Dermis blood vessel endothelial cell (primary cell): ENCODE measurements around the gene MMD2. TPM values are rescaled to one million over a fixed set of nuclear protein-coding genes. Genes with fewer than 3 reads are reported as not detected.
"Not testable (repeated sequence)": the region's sequence is repeated elsewhere in the genome, so short reads cannot be mapped to it uniquely, and the experiment has no call there.

ENCODE experiments used
- DNase-seq: peaks from one replicate; pipeline ENCODE4 v3.0.0; 2010
- total RNA-seq: library from RNA; depleted of rRNA; stranded (reverse); fragments of >200 nt; gene quantifications from 2 replicates; pipeline ENCODE4 v1.2.3, GENCODE V29; 2014

MMD2 gene
- total RNA-seq, 1 donor from 2014 or later = not detected

GRCh38 chr7:4893188-4893587, 65.8 kb downstream of the MMD2 start:
- not testable (repeated sequence) for DNase-seq

GRCh38 chr7:4891522-4891921, 67.5 kb downstream of the MMD2 start:
- not testable (repeated sequence) for DNase-seq

- no peak for DNase-seq
These were observed 69.3 kb downstream of the MMD2 start for GRCh38 chr7:4889682-4890081.

GRCh38 chr7:4888161-4888560, 70.8 kb downstream of the MMD2 start:
- no peak for DNase-seq

- DNase-seq = no peak
These were observed 72.3 kb downstream of the MMD2 start for GRCh38 chr7:4886671-4887070.

- no peak for DNase-seq
These were observed 73.6 kb downstream of the MMD2 start for GRCh38 chr7:4885317-4885807.

GRCh38 chr7:4884164-4884563, 74.8 kb downstream of the MMD2 start:
- no peak for DNase-seq

- peak; percentile 80 for DNase-seq
These were observed 75.4 kb downstream of the MMD2 start, which contains the start of gene RADIL for GRCh38 chr7:4883372-4884144. TSS of gene RADIL (minus strand) at chr7:4883716. CDS start at chr7:4878139, 5,577 bp downstream.

GRCh38 chr7:4883033-4883371, 76.0 kb downstream of the MMD2 start:
- no peak for DNase-seq

GRCh38 chr7:4882169-4883032, 76.6 kb downstream of the MMD2 start:
- DNase-seq = peak; percentile 53

GRCh38 chr7:4880218-4880617, 78.8 kb downstream of the MMD2 start:
- no peak for DNase-seq

- no peak for DNase-seq
These were observed 79.4 kb downstream of the MMD2 start for GRCh38 chr7:4879396-4880081.

- DNase-seq = no peak
These were observed 80.4 kb downstream of the MMD2 start for GRCh38 chr7:4878336-4879335.

GRCh38 chr7:4876586-4876985, 82.4 kb downstream of the MMD2 start:
- no peak for DNase-seq

- DNase-seq = no peak
These were observed 83.6 kb downstream of the MMD2 start for GRCh38 chr7:4875391-4875790.

- DNase-seq = no peak
These were observed 85.7 kb downstream of the MMD2 start for GRCh38 chr7:4873071-4873944.

- no peak for DNase-seq
These were observed 86.9 kb downstream of the MMD2 start for GRCh38 chr7:4871930-4872675.

- DNase-seq = no peak
These were observed 87.8 kb downstream of the MMD2 start for GRCh38 chr7:4871056-4871680.

GRCh38 chr7:4868493-4868892, 90.5 kb downstream of the MMD2 start:
- no peak for DNase-seq
